SK-N-SH (cell line): ENCODE measurements around the gene PLLP. TPM values are rescaled to one million over a fixed set of nuclear protein-coding genes. Genes with fewer than 3 reads are reported as not detected.

Source experiments
- CTCF ChIA-PET: fragments of 300-600, 350-600 bp; formaldehyde crosslinking; extraction: SDS; loops from one replicate; lab custom pipeline; 2021; lab: Yijun Ruan, JAX
- POLR2A ChIA-PET: fragments of 350-600 bp; sonication (Branson Sonifier 250); formaldehyde crosslinking; extraction: SDS; loops from one replicate; lab custom pipeline; 2020; ENCODE audit warnings: antibody characterized with exemption, inconsistent platforms; lab: Yijun Ruan, JAX
- DNase-seq: peaks from one replicate; pipeline ENCODE4 v3.0.0; 2012
- H2AFZ ChIP-seq: fragments of 200-600 bp; sonication (generic); 2 replicates; pipeline ENCODE4 v1.8.1; 2016; ENCODE audit warnings: antibody characterized with exemption, mild to moderate bottlenecking, low read depth
- H3F3A ChIP-seq: fragments of 200-600 bp; sonication (generic); replicated peaks from 2 replicates; pipeline ENCODE3; 2016; ENCODE audit warnings: antibody characterized with exemption, mild to moderate bottlenecking; ENCODE audit not compliant: insufficient read depth
- H3K27ac ChIP-seq, 2 experiments: fragments of 200-500 bp in 1 of 2; fragments of 200-600 bp in 1 of 2; sonication (Bioruptor generic) in 1 of 2; sonication (generic), shearing (Covaris generic) in 1 of 2; 2 replicates each; pipeline versions ENCODE4 v1.5.1 to v1.6.1; 2014 to 2016; ENCODE audit warnings: low read depth in 2 of 2, inconsistent platforms in 1 of 2, low read length in 1 of 2, mild to moderate bottlenecking in 1 of 2, mixed read lengths in 1 of 2
- H3K27me3 ChIP-seq: fragments of 200-600 bp; sonication (generic), shearing (Covaris generic); 2 replicates; pipeline ENCODE4 v1.6.1; 2016; ENCODE audit warnings: mixed run types; ENCODE audit not compliant: insufficient read depth
- H3K36me3 ChIP-seq, 2 experiments: fragments of 200-500 bp in 1 of 2; fragments of 200-600 bp in 1 of 2; sonication (Bioruptor generic) in 1 of 2; sonication (generic) in 1 of 2; replicated peaks in 1 of 2; 2 replicates each; pipeline versions ENCODE3 to v1.5.1; 2014 to 2016; ENCODE audit warnings: low read length in 1 of 2, mild to moderate bottlenecking in 1 of 2; ENCODE audit not compliant: insufficient read depth in 2 of 2, control insufficient read depth in 1 of 2
- H3K4me1 ChIP-seq, 2 experiments: fragments of 200-500 bp in 1 of 2; fragments of 200-600 bp in 1 of 2; sonication (Bioruptor generic) in 1 of 2; sonication (generic), shearing (Covaris generic) in 1 of 2; 2 replicates each; pipeline versions ENCODE4 v1.5.1 to v1.6.1; 2014 to 2016; ENCODE audit warnings: low read depth in 1 of 2, low read length in 1 of 2, mixed run types in 1 of 2; ENCODE audit not compliant: insufficient read depth in 2 of 2, control insufficient read depth in 1 of 2
- H3K4me2 ChIP-seq: fragments of 200-600 bp; sonication (generic), shearing (Covaris generic); 2 replicates; pipeline ENCODE4 v1.6.1; 2017; ENCODE audit warnings: mixed run types
- H3K4me3 ChIP-seq, 2 experiments: fragments of 200-500 bp in 1 of 2; fragments of 200-600 bp in 1 of 2; sonication (Bioruptor generic) in 1 of 2; sonication (generic), shearing (Covaris generic) in 1 of 2; 2 replicates each; pipeline versions ENCODE4 v1.5.1 to v1.8.1; 2014 to 2016; ENCODE audit warnings: low read depth in 2 of 2, inconsistent platforms in 1 of 2, low read length in 1 of 2, mild to moderate bottlenecking in 1 of 2, mixed read lengths in 1 of 2, moderate library complexity in 1 of 2
- H3K79me2 ChIP-seq: fragments of 200-600 bp; sonication (generic); 2 replicates; pipeline ENCODE4 v1.8.1; 2017; ENCODE audit warnings: mild to moderate bottlenecking; ENCODE audit not compliant: insufficient read depth
- H3K9ac ChIP-seq: fragments of 200-600 bp; sonication (generic); 2 replicates; pipeline ENCODE4 v1.6.1; 2017; ENCODE audit warnings: mixed run types
- H3K9me2 ChIP-seq: fragments of 200-600 bp; sonication (generic); 2 replicates; pipeline ENCODE4 v1.6.1; 2017; ENCODE audit warnings: mixed run types
- H3K9me3 ChIP-seq: fragments of 200-600 bp; sonication (generic); 2 replicates; pipeline ENCODE4 v1.6.1; 2017; ENCODE audit warnings: mixed run types, mild to moderate bottlenecking, moderate library complexity
- H4K20me1 ChIP-seq: fragments of 200-600 bp; sonication (generic); 2 replicates; pipeline ENCODE4 v1.6.1; 2017; ENCODE audit warnings: mild to moderate bottlenecking, mixed run types; ENCODE audit not compliant: insufficient read depth
- CHD2 ChIP-seq: fragments of 150-350 bp; IDR thresholded peaks from 2 replicates; pipeline ENCODE4 v1.6.1; 2018; ENCODE audit warnings: low read length; ENCODE audit not compliant: partially characterized antibody
- EZH2phosphoT487 ChIP-seq: fragments of 200-600 bp; sonication (generic); IDR thresholded peaks from 2 replicates; pipeline ENCODE4 v1.6.1; 2017; ENCODE audit warnings: low read depth, mixed run types, mild to moderate bottlenecking, antibody characterized with exemption, moderate library complexity, borderline replicate concordance
- FOXM1 ChIP-seq: IDR thresholded peaks from 2 replicates; pipeline ENCODE4 v1.4.0; 2012; ENCODE audit warnings: low read depth, mild to moderate bottlenecking
- GABPA ChIP-seq: IDR thresholded peaks from 2 replicates; pipeline ENCODE4 v1.4.0; 2012; ENCODE audit warnings: low read depth, mild to moderate bottlenecking
- GATA2 ChIP-seq: sonication (generic); formaldehyde crosslinking; IDR thresholded peaks from 2 replicates; pipeline ENCODE4 v1.5.0; 2020; ENCODE audit warnings: mild to moderate bottlenecking, missing genetic modification reagents
- MEF2A ChIP-seq: IDR thresholded peaks from 2 replicates; pipeline ENCODE4 v1.4.0; 2012; ENCODE audit warnings: low read depth, borderline replicate concordance
- NFIC ChIP-seq: IDR thresholded peaks from 2 replicates; pipeline ENCODE4 v1.4.0; 2012; ENCODE audit warnings: borderline replicate concordance
- NRF1 ChIP-seq: IDR thresholded peaks from 2 replicates; pipeline ENCODE4 v1.6.1; 2012; ENCODE audit warnings: low read depth, mild to moderate bottlenecking, low read length
- POLR2AphosphoS5 ChIP-seq: IDR thresholded peaks from 2 replicates; pipeline ENCODE4 v1.6.1; 2012; ENCODE audit warnings: low read depth, low read length
- RCOR1 ChIP-seq: fragments of 150-350 bp; IDR thresholded peaks from 2 replicates; pipeline ENCODE4 v1.6.1; 2017; ENCODE audit warnings: antibody characterized with exemption, low read length
- RFX5 ChIP-seq: IDR thresholded peaks from 2 replicates; pipeline ENCODE4 v1.6.1; 2012; ENCODE audit warnings: mild to moderate bottlenecking, improper control_type of control experiment, low read length
- SIN3A ChIP-seq: IDR thresholded peaks from 2 replicates; pipeline ENCODE4 v1.6.1; 2012; ENCODE audit warnings: low read depth, mild to moderate bottlenecking, low read length, moderate library complexity, borderline replicate concordance
- TAF1 ChIP-seq: IDR thresholded peaks from 2 replicates; pipeline ENCODE4 v1.6.1; 2012; ENCODE audit warnings: low read depth, mild to moderate bottlenecking, low read length, moderate library complexity, borderline replicate concordance
- TCF12 ChIP-seq: IDR thresholded peaks from 2 replicates; pipeline ENCODE4 v1.4.0; 2012
- WGBS: methylation state at CpG from one replicate; pipeline ENCODE4 v1.1.6; 2017; ENCODE audit warnings: low lambda C conversion rate; 5-methylcytosine and 5-hydroxymethylcytosine counted together
- polyA plus RNA-seq, 3 experiments: library from polyadenylated mRNA; depleted of rRNA; stranded (reverse); fragments of >200 nt; gene quantifications; 2 replicates each; pipeline ENCODE4 v1.2.3, GENCODE V29; 2012
- TF ChIP-seq, protein P1 (sequence below): IDR thresholded peaks from 2 replicates; pipeline ENCODE4; 2012
- TF ChIP-seq, protein P2 (sequence below): fragments of 150-350 bp; IDR thresholded peaks from 2 replicates; pipeline ENCODE4 v1.6.1; 2016; ENCODE audit warnings: mild to moderate bottlenecking, low read depth, low read length
- TF ChIP-seq, protein P3 (sequence below): IDR thresholded peaks from 2 replicates; pipeline ENCODE4 v1.4.0; 2012; ENCODE audit warnings: low read depth, borderline replicate concordance

Gene PLLP
- polyA plus RNA-seq, 1 of the 3 experiments (the other 2 are of a cell fraction): 1.3 TPM

DNA sequence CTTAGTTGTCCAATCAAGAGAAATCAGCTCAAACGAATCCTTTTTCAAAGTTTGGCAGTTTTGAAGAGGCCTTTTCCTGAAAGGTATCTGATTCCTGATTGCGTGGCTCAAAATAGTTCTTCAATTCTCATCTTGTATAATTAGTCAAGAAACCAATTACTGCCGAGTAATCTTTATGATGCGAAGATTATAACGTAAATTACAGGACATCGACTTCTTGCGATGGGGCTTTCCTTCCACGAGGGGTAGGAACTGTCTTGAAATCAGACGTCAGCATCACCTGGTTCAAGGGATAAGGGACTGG, 40.1 kb downstream of the PLLP start (continued):
- TF ChIP-seq FOXM1: no peak
- TF ChIP-seq TCF12: no peak
- no peak for TF ChIP-seq SIN3A
- TF ChIP-seq POLR2AphosphoS5: no peak
- TF ChIP-seq CHD2: no peak
- TF ChIP-seq, protein P1, sequence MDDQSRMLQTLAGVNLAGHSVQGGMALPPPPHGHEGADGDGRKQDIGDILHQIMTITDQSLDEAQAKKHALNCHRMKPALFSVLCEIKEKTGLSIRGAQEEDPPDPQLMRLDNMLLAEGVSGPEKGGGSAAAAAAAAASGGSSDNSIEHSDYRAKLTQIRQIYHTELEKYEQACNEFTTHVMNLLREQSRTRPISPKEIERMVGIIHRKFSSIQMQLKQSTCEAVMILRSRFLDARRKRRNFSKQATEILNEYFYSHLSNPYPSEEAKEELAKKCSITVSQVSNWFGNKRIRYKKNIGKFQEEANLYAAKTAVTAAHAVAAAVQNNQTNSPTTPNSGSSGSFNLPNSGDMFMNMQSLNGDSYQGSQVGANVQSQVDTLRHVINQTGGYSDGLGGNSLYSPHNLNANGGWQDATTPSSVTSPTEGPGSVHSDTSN: no peak
- no peak for TF ChIP-seq EZH2phosphoT487
- no peak for TF ChIP-seq RFX5
- TF ChIP-seq RCOR1: no peak
- TF ChIP-seq, protein P2, sequence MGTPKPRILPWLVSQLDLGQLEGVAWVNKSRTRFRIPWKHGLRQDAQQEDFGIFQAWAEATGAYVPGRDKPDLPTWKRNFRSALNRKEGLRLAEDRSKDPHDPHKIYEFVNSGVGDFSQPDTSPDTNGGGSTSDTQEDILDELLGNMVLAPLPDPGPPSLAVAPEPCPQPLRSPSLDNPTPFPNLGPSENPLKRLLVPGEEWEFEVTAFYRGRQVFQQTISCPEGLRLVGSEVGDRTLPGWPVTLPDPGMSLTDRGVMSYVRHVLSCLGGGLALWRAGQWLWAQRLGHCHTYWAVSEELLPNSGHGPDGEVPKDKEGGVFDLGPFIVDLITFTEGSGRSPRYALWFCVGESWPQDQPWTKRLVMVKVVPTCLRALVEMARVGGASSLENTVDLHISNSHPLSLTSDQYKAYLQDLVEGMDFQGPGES: no peak

DNA sequence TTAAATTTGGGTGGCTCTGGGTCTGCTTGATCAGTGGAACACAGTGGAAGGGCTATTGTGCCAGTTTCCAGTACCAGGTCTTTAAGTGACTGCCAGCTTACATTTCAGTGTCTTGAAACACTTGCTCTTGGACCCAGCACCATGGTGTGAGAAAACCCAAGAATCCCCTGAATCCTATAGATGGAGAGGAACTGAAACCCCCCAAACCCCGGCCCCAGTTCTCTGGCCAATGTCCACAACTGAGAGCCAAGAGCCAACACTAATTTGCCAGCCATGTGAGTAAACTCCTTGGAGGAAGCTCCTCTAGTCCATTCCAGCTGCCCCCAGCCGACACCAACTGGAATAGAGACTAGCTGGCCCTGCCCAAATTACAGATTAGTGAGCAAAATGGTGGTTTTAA, 41.8 kb downstream of the PLLP start:
- DNase-seq: no peak
- peaks cover 26 to 42% of the 10 kb centered on the region in 2 experiments for H3K36me3 ChIP-seq
- H3K4me3 ChIP-seq: no peak overlapping the region
- TF ChIP-seq MEF2A (no peak), NRF1 (no peak), FOXM1 (no peak), NFIC (no peak), GATA2 (CRISPR knock-in tag) (no peak), GABPA (no peak), TAF1 (no peak)
- TF ChIP-seq, protein P3, sequence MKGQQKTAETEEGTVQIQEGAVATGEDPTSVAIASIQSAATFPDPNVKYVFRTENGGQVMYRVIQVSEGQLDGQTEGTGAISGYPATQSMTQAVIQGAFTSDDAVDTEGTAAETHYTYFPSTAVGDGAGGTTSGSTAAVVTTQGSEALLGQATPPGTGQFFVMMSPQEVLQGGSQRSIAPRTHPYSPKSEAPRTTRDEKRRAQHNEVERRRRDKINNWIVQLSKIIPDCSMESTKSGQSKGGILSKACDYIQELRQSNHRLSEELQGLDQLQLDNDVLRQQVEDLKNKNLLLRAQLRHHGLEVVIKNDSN: no peak
- TF ChIP-seq, all 33 proteins: peak for 0
- no peak overlapping the region for H3K4me2 ChIP-seq
- peaks cover 5 to 9% of the 10 kb centered on the region in 2 experiments; a peak in 2 of 4 replicates for H3K4me1 ChIP-seq
- ChIA-PET POLR2A (no interaction called here), CTCF (no interaction called here)
- H2AFZ ChIP-seq: no peak overlapping the region
- no peaks in the 10 kb centered on the region for H4K20me1 ChIP-seq
- no peaks in the 10 kb centered on the region for H3K9me3 ChIP-seq
- 100% methylated on average over 2 of the region's 2 CpGs for WGBS
- H3F3A ChIP-seq: peaks cover 39% of the 10 kb centered on the region
- no peaks in the 10 kb centered on the region for H3K27me3 ChIP-seq
- H3K79me2 ChIP-seq: peaks cover 20% of the 10 kb centered on the region
- H3K9me2 ChIP-seq: no peaks in the 10 kb centered on the region
- H3K27ac ChIP-seq: no peak overlapping the region
- H3K9ac ChIP-seq: no peak overlapping the region
